ENCODE measurements around the gene MAST4. TPM values are rescaled to one million over a fixed set of nuclear protein-coding genes. Genes with fewer than 3 reads are reported as not detected.
A peak's percentile ranks its signal among the peaks of the same experiment; 100 is the strongest.

MAST4 gene
- total RNA-seq, 1 donor from 2014 or later = 56.9 TPM

GRCh38 chr5:66880401-66880800, 284.2 kb downstream of the MAST4 start:
- no peaks in the 10 kb centered on the region for H3K36me3 ChIP-seq
- H3K4me3 ChIP-seq = no peak overlapping the region
- ATAC-seq (no peak), DNase-seq (no peak)
- no peaks in the 10 kb centered on the region for H3K27me3 ChIP-seq (ENCODE audit: low read depth)
- no peaks in the 10 kb centered on the region for H3K9me3 ChIP-seq
- no peak for TF ChIP-seq CTCF (IDR thresholded peaks at IDR 0.05)
- H3K27ac ChIP-seq = no peak overlapping the region
- intact Hi-C loops (cut with DNase I) = no loop called here
- peaks cover 17% of the 10 kb centered on the region for H3K4me1 ChIP-seq

- DNase-seq (no peak), ATAC-seq (peak; percentile 74 to 90)
- no peak for TF ChIP-seq CTCF (IDR thresholded peaks at IDR 0.05)
- Histone ChIP-seq H3K27me3 (ENCODE audit: low read depth) (no peaks in the 10 kb centered on the region), H3K4me3 (no peak overlapping the region), H3K36me3 (no peaks in the 10 kb centered on the region), H3K4me1 (peaks cover 16% of the 10 kb centered on the region), H3K9me3 (no peaks in the 10 kb centered on the region), H3K27ac (peak overlapping the region; percentile 0)
- intact Hi-C loops (cut with DNase I) = no loop called here
Measured at GRCh38 chr5:66881480-66882161, 285.4 kb downstream of the MAST4 start.

- ATAC-seq (peak; percentile 71 to 93), DNase-seq (no peak)
- Histone ChIP-seq H3K4me1 (peaks cover 16% of the 10 kb centered on the region), H3K27me3 (ENCODE audit: low read depth) (no peaks in the 10 kb centered on the region), H3K36me3 (no peaks in the 10 kb centered on the region), H3K4me3 (no peak overlapping the region), H3K9me3 (no peaks in the 10 kb centered on the region), H3K27ac (peak overlapping the region; percentile 0)
- intact Hi-C loops (cut with DNase I) = no loop called here
- no peak for TF ChIP-seq CTCF (IDR thresholded peaks at IDR 0.05)
Measured at GRCh38 chr5:66882606-66883227, 286.5 kb downstream of the MAST4 start.

- H3K4me1 ChIP-seq = peaks cover 16% of the 10 kb centered on the region
- no peaks in the 10 kb centered on the region for H3K27me3 ChIP-seq (ENCODE audit: low read depth)
- no peaks in the 10 kb centered on the region for H3K9me3 ChIP-seq
- H3K36me3 ChIP-seq = no peaks in the 10 kb centered on the region
- ATAC-seq = peak in 1 of 2 donors; percentile 27
- intact Hi-C loops (cut with DNase I) = no loop called here
- TF ChIP-seq CTCF (IDR thresholded peaks at IDR 0.05) = no peak
- no peak overlapping the region for H3K4me3 ChIP-seq
- no peak overlapping the region for H3K27ac ChIP-seq
- no peak for DNase-seq
Measured at GRCh38 chr5:66884564-66885243, 288.5 kb downstream of the MAST4 start.

- H3K27ac ChIP-seq = no peak overlapping the region
- H3K27me3 ChIP-seq (ENCODE audit: low read depth) = no peaks in the 10 kb centered on the region
- intact Hi-C loops (cut with DNase I) = no loop called here
- H3K36me3 ChIP-seq = no peaks in the 10 kb centered on the region
- DNase-seq = no peak
- H3K9me3 ChIP-seq = no peaks in the 10 kb centered on the region
- H3K4me3 ChIP-seq = no peak overlapping the region
- peaks cover 16% of the 10 kb centered on the region for H3K4me1 ChIP-seq
- TF ChIP-seq CTCF (IDR thresholded peaks at IDR 0.05) = no peak
- no peak for ATAC-seq
Measured at GRCh38 chr5:66886941-66887340, 290.7 kb downstream of the MAST4 start.
